Measurements from ENCODE around the gene UBE2C. TPM values are rescaled to one million over a fixed set of nuclear protein-coding genes. Genes with fewer than 3 reads are reported as not detected.

Gene UBE2C
- total RNA-seq, 1 experiment from 2014 or later = 268 TPM

- no peaks in the 10 kb centered on the region for H3K27me3 Mint-ChIP-seq (ENCODE audit: low read depth)
- H3K18ac ChIP-seq (ENCODE audit: insufficient read length, low read depth, low read length) = peak within 1 kb of the TSS; percentile 87
- no peak within 1 kb of the TSS for H3K23ac ChIP-seq (ENCODE audit: insufficient read length, low read depth, low read length)
- H2BK20ac ChIP-seq (ENCODE audit: low read depth, low read length, poor library complexity, severe bottlenecking) = no peak within 1 kb of the TSS
- no peaks in the 10 kb centered on the region for H3K9me3 Mint-ChIP-seq
- peak within 1 kb of the TSS; percentile 75 to 88 for H3K4me3 Mint-ChIP-seq
- H3K79me1 ChIP-seq (ENCODE audit: insufficient read depth, low read depth, low read length, poor library complexity, severe bottlenecking) = peaks cover 5% of the 10 kb centered on the region
- no peak within 1 kb of the TSS for H2BK15ac ChIP-seq (ENCODE audit: low read depth, low read length)
- peak; percentile 89 for DNase-seq
- H3K36me3 Mint-ChIP-seq (ENCODE audit: insufficient read depth in 1 of 3, low read depth in 3 of 3) = peaks cover 2 to 26% (median 24%) of the 10 kb centered on the region in 3 experiments; a peak in 6 of 7 replicates
- no peak within 1 kb of the TSS for H4K8ac ChIP-seq (replicated peaks; ENCODE audit: insufficient read length, low read depth, low read length)
- no CpG with 5 or more reads among the region's 35 CpGs for WGBS (ENCODE audit: extremely low coverage, insufficient read length, low lambda C conversion rate)
- peak within 1 kb of the TSS; percentile 58 for H2AFZ ChIP-seq (ENCODE audit: low read length)
- peak within 1 kb of the TSS; percentile 78 for H3K14ac ChIP-seq (ENCODE audit: insufficient read depth, low read length)
- H3K23me2 ChIP-seq (ENCODE audit: insufficient read length, low read depth, low read length, poor library complexity, severe bottlenecking) = peaks cover 9% of the 10 kb centered on the region
- no peak within 1 kb of the TSS for H3K4ac ChIP-seq (ENCODE audit: low read depth, low read length)
- peak within 1 kb of the TSS; percentile 67 for H3K9ac ChIP-seq (ENCODE audit: extremely low read depth, insufficient read length, low read length)
- H2BK12ac ChIP-seq (ENCODE audit: insufficient read length, low read depth, low read length) = peak within 1 kb of the TSS; percentile 17
- peak within 1 kb of the TSS; percentile 12 for H4K5ac ChIP-seq (ENCODE audit: insufficient read length, low read depth, low read length)
- no peak within 1 kb of the TSS for H3T11ph ChIP-seq (ENCODE audit: low read length)
- H3K4me2 ChIP-seq (ENCODE audit: insufficient read depth, insufficient read length, low read length) = peak within 1 kb of the TSS; percentile 80
- TF ChIP-seq CTCF (conservative IDR thresholded peaks at IDR 0.05) = no peak
- H3K27me3 ChIP-seq (ENCODE audit: insufficient read depth, low read length) = no peaks in the 10 kb centered on the region
- no peaks in the 10 kb centered on the region for H3K9me3 ChIP-seq (ENCODE audit: control insufficient read depth, low read depth, low read length)
- no peaks in the 10 kb centered on the region for H3K79me2 ChIP-seq (ENCODE audit: insufficient read depth, low read length)
- no peak within 1 kb of the TSS for H4K91ac ChIP-seq (ENCODE audit: insufficient read length, low read depth, low read length)
- peaks cover 4% of the 10 kb centered on the region; the same call in 1 of the 2 replicates for H3K4me1 ChIP-seq (ENCODE audit: insufficient read depth, low read length)
- H3K27ac ChIP-seq (ENCODE audit: insufficient read length, low read depth, low read length) = peak within 1 kb of the TSS; percentile 50
- H2BK5ac ChIP-seq (ENCODE audit: insufficient read length, low read length) = no peak within 1 kb of the TSS
- H3K56ac ChIP-seq (ENCODE audit: insufficient read length, low read depth, low read length) = no peak within 1 kb of the TSS
- no peak within 1 kb of the TSS for H2AK5ac ChIP-seq (ENCODE audit: insufficient read length, low read length)
- H2BK120ac ChIP-seq (ENCODE audit: low read depth, low read length, poor library complexity, severe bottlenecking) = peak within 1 kb of the TSS; percentile 70
- H3K4me1 Mint-ChIP-seq = peaks cover 23 to 28% of the 10 kb centered on the region in 2 experiments
- peak within 1 kb of the TSS; percentile 65 to 96 (median 93) for H3K27ac Mint-ChIP-seq
- H4K20me1 ChIP-seq (ENCODE audit: control insufficient read depth, insufficient read depth, insufficient read length) = no peaks in the 10 kb centered on the region
Measured at GRCh38 chr20:45833030-45833882, 20.8 kb downstream of the UBE2C start, which contains the start of gene SNX21. SNX21 (plus strand) TSS chr20:45833799; CDS start chr20:45833920, 121 bp downstream.
